ENCODE measurements around the gene MARK4.
"Not testable (repeated sequence)": the region's sequence is repeated elsewhere in the genome, so short reads cannot be mapped to it uniquely, and the experiment has no call there.

DNA sequence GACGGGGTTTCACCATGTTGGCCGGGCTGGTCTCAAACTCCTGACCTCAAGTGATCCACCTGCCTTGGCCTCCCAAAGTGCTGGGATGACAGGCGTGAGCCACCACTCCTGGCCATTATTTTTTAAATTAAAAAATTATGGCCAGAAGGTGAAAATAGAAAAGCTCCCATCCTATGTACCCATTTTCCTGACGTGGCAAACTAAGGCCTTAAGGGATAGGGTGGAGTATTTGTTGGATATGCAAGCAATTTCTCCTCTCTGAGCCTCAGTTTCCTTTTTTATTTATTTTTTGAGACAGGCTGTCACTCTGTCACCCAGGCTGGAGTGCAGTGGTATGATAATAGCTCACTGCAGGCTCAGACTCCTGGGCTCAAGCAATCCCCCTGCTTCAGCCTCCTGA is 83.8 kb downstream of the MARK4 start:
- TF ChIP-seq, protein P1, sequence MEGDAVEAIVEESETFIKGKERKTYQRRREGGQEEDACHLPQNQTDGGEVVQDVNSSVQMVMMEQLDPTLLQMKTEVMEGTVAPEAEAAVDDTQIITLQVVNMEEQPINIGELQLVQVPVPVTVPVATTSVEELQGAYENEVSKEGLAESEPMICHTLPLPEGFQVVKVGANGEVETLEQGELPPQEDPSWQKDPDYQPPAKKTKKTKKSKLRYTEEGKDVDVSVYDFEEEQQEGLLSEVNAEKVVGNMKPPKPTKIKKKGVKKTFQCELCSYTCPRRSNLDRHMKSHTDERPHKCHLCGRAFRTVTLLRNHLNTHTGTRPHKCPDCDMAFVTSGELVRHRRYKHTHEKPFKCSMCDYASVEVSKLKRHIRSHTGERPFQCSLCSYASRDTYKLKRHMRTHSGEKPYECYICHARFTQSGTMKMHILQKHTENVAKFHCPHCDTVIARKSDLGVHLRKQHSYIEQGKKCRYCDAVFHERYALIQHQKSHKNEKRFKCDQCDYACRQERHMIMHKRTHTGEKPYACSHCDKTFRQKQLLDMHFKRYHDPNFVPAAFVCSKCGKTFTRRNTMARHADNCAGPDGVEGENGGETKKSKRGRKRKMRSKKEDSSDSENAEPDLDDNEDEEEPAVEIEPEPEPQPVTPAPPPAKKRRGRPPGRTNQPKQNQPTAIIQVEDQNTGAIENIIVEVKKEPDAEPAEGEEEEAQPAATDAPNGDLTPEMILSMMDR (conservative IDR thresholded peaks at IDR 0.05): not testable (repeated sequence)
- not testable (repeated sequence) for TF ChIP-seq ZFX (IDR thresholded peaks at IDR 0.05)

All from C4-2B (cell line).